T1000 (cell line): ENCODE data around the gene CORO2B.

Experiments used
- DNase-seq: peaks from one replicate; lab custom pipeline; 2025; ENCODE audit warnings: mixed read lengths; lab: John Stamatoyannopoulos, UW

CORO2B gene

DNA sequence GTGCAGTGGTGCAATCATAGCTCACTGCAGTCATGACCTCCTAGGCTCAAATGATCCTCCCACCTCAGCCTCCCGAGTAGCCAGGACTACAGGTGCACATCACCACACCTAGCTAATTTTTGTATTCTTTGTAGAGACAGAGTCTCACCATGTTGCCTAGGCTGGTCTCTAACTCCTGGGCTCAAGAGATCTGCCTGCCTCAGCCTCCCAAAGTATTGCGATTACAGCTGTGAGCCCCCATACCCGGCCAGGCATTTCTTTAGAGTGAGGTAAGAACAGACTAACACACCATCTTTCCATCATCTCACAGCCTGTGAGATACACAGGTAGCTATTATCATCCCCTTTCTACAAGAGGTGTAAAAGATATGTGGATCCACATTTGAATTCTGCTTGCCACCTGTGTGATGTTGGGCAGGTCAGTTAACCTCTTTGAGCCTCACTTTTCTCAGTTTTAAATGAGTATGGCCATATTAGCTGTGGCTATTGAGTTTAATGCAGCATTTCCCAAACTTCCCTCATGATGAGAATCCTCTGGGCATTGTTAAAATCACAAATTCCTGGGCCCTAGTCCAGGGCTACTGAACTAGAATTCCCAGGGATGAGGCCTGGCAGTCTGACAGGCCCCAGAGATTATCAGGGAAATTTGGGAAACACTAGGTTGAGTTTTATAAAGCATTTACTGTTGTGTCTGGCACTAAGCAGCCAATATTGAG lies 195.9 kb downstream of the CORO2B start:
- no peak for DNase-seq

DNA sequence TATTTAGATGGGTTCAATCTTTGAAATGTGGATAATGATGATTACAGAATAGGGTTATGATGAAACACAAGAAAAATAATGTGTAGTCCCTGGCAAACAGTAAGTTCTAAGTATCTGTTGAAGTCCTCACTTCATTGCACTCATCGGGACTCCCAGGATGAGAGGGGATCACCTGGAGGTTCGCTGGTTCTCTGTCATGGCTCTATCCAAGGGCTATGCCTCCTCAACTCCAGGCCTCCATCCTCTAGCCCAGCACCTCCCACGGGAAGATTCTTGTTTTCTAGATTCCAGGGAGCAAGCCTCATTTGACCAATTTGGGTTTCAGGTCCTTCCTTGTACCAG lies 196.4 kb downstream of the CORO2B start:
- no peak for DNase-seq

DNA sequence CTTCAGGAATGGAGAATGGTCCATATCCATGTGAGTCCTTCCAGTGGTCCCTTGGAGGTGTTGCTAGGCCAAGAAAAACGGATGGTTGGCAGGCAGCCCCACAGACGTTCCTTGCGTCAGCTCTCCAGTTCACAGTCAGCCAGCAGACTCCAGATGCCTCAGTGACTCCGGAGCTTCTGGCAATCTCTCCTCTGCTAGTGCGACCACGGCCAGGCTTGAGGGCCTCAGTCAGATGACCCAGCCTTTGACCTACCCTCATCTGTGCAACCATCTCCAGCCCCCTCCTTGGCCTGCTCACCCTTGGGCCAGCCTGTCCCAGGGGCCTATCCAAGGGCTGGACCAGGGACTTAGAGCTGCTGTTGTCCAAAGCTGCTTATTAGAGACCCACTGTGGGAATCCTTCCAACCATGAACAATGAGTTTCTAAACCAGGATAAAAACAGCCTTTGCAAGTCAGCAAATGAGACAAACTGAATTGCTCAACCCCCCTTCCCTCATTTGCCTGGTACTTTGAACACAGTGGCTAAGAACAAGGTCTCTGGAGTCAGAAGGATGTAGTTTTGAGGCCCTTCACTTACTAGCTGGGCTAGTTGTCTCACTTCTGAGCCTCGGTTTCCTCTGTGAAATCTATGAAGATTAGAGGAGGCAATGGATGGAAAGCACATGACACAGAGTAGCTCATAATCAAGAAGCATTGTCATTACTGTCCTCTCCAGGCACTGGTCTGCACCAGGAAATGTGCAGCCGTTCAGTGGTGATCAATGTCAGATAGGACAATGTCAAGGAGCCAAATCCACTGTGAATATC lies 197.1 kb downstream of the CORO2B start:
- DNase-seq = no peak

DNA sequence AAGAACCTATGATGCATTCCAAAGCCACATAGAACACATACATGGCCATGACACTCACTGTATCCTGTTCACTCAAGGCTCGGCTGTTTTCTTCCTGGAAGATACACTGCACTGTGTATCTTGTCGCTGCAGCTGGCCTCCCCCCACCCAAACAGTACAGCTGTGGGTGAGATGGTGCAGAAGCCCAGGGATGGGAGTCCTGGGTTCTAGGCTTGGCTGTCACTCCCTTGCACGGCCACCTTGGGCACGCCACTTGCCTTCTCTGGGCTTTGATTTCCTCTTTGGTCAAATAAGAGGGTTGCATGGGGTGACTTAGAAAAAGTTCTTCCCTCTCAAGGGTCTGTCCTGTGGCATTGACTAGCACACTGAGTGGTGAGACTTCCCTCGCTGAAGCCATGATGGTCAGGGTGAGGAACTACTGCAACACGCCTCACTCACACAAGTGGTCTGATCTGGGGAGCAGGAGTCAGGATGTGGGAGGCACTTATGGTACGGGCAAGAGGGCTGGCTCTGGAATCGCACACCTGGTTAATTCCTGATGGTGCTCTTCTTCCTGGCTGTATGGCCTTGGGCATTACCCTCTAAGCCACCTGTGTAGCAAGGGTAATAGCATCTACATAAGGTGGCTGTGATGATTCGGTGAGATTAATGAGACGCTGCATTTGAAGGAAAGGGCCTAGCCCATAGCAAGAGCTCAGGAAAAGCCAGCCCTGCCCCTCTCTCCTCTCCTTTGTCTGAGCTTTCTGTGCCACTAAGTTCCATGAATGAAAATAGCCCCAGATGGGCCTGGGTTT lies 197.9 kb downstream of the CORO2B start:
- DNase-seq = no peak
